ENCODE measurements around the gene CFAP54.

- no peak for TF ChIP-seq CTCF (IDR thresholded peaks at IDR 0.05)
- TF ChIP-seq TCF7L2 (IDR thresholded peaks at IDR 0.05; ENCODE audit: low read depth, low read length) = no peak
These were observed 394.2 kb downstream of the CFAP54 start for GRCh38 chr12:96883571-96883970.
